ENCODE results near the gene CASP6.

Gene CASP6

GRCh38 chr4:109746728-109747127 lies 43.5 kb upstream of the CASP6 start:
- H3K4me3 ChIP-seq (ENCODE audit: low read depth, low read length) = no peak overlapping the region
- in situ Hi-C loops (cut with HindIII; ENCODE audit: low sequenced_read_pairs) = no loop called here
- TF ChIP-seq, protein P1, sequence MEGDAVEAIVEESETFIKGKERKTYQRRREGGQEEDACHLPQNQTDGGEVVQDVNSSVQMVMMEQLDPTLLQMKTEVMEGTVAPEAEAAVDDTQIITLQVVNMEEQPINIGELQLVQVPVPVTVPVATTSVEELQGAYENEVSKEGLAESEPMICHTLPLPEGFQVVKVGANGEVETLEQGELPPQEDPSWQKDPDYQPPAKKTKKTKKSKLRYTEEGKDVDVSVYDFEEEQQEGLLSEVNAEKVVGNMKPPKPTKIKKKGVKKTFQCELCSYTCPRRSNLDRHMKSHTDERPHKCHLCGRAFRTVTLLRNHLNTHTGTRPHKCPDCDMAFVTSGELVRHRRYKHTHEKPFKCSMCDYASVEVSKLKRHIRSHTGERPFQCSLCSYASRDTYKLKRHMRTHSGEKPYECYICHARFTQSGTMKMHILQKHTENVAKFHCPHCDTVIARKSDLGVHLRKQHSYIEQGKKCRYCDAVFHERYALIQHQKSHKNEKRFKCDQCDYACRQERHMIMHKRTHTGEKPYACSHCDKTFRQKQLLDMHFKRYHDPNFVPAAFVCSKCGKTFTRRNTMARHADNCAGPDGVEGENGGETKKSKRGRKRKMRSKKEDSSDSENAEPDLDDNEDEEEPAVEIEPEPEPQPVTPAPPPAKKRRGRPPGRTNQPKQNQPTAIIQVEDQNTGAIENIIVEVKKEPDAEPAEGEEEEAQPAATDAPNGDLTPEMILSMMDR (IDR thresholded peaks at IDR 0.05; ENCODE audit: low read depth, low read length, missing control alignments) = no peak
- DNase-seq (ENCODE audit: low read depth) = no peak

GRCh38 chr4:109745830-109746229 lies 42.6 kb upstream of the CASP6 start:
- no peak overlapping the region for H3K4me3 ChIP-seq (ENCODE audit: low read depth, low read length)
- no peak for DNase-seq (ENCODE audit: low read depth)
- in situ Hi-C loops (cut with HindIII; ENCODE audit: low sequenced_read_pairs) = no loop called here
- TF ChIP-seq, protein P1 (IDR thresholded peaks at IDR 0.05; ENCODE audit: low read depth, low read length, missing control alignments) = no peak

DNA sequence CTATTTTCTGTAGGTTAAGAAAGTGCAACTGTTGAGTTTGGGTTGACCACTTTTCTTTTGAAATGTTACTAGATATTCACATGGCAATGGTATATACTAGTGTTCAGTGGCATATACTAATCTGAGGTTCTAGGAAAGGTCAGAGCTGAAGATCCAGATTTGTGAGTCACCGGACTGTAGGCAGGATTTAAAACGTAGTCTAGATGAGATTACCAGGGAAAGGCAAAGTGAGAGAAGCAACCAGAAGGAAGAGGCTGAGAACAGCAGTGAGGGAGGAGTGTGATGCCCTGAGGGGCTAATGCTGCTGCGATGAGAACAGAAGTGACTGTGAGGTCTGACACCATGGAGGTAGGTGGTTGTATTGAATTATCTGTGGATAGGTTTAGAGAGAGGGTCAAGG lies 36.3 kb upstream of the CASP6 start:
- H3K4me3 ChIP-seq (ENCODE audit: low read depth, low read length) = no peak overlapping the region
- no peak for DNase-seq (ENCODE audit: low read depth)
- in situ Hi-C loops (cut with HindIII; ENCODE audit: low sequenced_read_pairs) = no loop called here
- TF ChIP-seq, protein P1 (IDR thresholded peaks at IDR 0.05; ENCODE audit: low read depth, low read length, missing control alignments) = no peak

GRCh38 chr4:109738104-109738872 lies 35.0 kb upstream of the CASP6 start:
- TF ChIP-seq, protein P1 (IDR thresholded peaks at IDR 0.05; ENCODE audit: low read depth, low read length, missing control alignments) = no peak
- in situ Hi-C loops (cut with HindIII; ENCODE audit: low sequenced_read_pairs) = no loop called here
- DNase-seq (ENCODE audit: low read depth) = no peak

GRCh38 chr4:109735566-109736365 lies 32.5 kb upstream of the CASP6 start:
- in situ Hi-C loops (cut with HindIII; ENCODE audit: low sequenced_read_pairs) = no loop called here
- TF ChIP-seq, protein P1 (IDR thresholded peaks at IDR 0.05; ENCODE audit: low read depth, low read length, missing control alignments) = no peak
- no peak overlapping the region for H3K4me3 ChIP-seq (ENCODE audit: low read depth, low read length)
- DNase-seq (ENCODE audit: low read depth) = no peak

More at GRCh38 chr4:109738104-109738872, 35.0 kb upstream of the CASP6 start:
- H3K4me3 ChIP-seq (ENCODE audit: low read depth, low read length) = no peak overlapping the region

- no peak overlapping the region for H3K4me3 ChIP-seq (ENCODE audit: low read depth, low read length)
- no peak for DNase-seq (ENCODE audit: low read depth)
- TF ChIP-seq, protein P1 (IDR thresholded peaks at IDR 0.05; ENCODE audit: low read depth, low read length, missing control alignments) = no peak
- in situ Hi-C loops (cut with HindIII; ENCODE audit: low sequenced_read_pairs) = no loop called here
Measured at GRCh38 chr4:109733728-109734127, 30.5 kb upstream of the CASP6 start.
